HT-29 (cell line): ENCODE data around the gene KBTBD13. TPM values are rescaled to one million over a fixed set of nuclear protein-coding genes. Genes with fewer than 3 reads are reported as not detected.
A peak's percentile ranks its signal among the peaks of the same experiment; 100 is the strongest.
"Not testable (repeated sequence)": the region's sequence is repeated elsewhere in the genome, so short reads cannot be mapped to it uniquely, and the experiment has no call there.

ENCODE experiments used
- DNase-seq: peaks from one replicate; pipeline ENCODE4 v3.0.0-alpha.2; 2015; ENCODE audit warnings: low spot score
- total RNA-seq: library from RNA; depleted of rRNA; stranded (reverse); fragments of >200 nt; shearing (Covaris generic); gene quantifications from 2 replicates; pipeline ENCODE4 v1.2.3, GENCODE V29; 2014

KBTBD13 gene
- total RNA-seq, 1 experiment from 2014 or later, result not detected

- DNase-seq, result no peak
These were observed 11.5 kb downstream of the KBTBD13 start for GRCh38 chr15:65087873-65088642.

DNA sequence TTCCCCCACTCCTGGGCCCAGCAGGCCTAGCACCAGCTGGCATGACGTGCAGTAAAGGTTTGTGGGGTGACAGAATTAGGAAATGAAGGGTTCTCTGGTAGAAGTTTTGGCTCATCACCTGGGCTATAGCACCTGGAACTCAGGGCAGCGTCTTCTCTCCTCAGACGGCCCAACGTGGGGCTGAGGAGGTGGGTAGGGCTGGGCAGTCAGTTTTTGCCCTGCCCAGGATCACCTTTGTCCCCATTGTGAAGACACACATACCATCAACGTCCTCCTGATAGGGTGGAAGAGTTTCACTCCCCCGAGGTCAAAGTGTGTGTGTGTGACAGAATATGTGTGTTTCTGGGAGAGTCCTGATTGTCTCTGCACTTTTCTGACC, 12.1 kb downstream of the KBTBD13 start:
- DNase-seq, result peak; percentile 49

GRCh38 chr15:65089206-65089824, 12.8 kb downstream of the KBTBD13 start:
- no peak for DNase-seq

- DNase-seq, result no peak
These were observed 15.6 kb downstream of the KBTBD13 start for GRCh38 chr15:65091946-65092770.

GRCh38 chr15:65092911-65093792, 16.6 kb downstream of the KBTBD13 start:
- DNase-seq, result no peak

- not testable (repeated sequence) for DNase-seq
These were observed 17.2 kb downstream of the KBTBD13 start for GRCh38 chr15:65093793-65094170.

- no peak for DNase-seq
These were observed 17.9 kb downstream of the KBTBD13 start for GRCh38 chr15:65094294-65094995.

DNA sequence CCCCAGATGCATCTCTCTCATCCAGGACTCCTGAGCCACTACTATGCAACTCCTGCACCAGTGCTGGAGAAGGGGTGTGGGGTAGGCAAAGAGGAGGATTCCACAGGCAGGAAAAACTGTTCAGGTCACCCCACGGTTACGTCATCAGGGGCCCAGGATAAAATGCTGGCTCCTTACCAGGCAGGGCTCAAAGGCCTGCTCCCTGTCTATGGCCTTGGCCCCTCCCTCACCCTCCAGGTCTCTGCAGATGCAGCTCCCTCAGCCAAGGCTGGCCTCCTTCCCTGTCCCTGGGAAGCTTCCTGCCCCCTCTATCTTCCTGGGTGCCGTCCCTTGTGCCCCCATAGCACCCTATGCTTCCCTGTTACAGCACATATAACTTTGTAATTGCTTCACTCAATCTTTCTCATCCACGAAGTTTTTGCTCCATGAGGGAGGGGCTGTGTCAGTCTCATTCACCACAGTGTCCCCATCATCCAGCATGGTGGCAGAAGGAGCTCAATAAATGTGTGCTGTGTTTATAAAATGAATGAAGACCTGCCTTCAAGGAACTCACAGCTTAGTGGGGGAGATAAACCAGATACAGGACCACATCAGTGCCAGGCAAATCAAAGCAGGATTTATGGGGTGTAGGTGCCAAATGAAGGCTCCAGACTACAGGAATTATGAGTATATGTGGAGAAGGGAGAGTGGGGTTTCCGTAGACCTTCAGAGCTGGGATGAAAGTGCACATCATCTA, 18.6 kb downstream of the KBTBD13 start:
- no peak for DNase-seq

GRCh38 chr15:65095747-65096104, 19.2 kb downstream of the KBTBD13 start:
- no peak for DNase-seq

DNA sequence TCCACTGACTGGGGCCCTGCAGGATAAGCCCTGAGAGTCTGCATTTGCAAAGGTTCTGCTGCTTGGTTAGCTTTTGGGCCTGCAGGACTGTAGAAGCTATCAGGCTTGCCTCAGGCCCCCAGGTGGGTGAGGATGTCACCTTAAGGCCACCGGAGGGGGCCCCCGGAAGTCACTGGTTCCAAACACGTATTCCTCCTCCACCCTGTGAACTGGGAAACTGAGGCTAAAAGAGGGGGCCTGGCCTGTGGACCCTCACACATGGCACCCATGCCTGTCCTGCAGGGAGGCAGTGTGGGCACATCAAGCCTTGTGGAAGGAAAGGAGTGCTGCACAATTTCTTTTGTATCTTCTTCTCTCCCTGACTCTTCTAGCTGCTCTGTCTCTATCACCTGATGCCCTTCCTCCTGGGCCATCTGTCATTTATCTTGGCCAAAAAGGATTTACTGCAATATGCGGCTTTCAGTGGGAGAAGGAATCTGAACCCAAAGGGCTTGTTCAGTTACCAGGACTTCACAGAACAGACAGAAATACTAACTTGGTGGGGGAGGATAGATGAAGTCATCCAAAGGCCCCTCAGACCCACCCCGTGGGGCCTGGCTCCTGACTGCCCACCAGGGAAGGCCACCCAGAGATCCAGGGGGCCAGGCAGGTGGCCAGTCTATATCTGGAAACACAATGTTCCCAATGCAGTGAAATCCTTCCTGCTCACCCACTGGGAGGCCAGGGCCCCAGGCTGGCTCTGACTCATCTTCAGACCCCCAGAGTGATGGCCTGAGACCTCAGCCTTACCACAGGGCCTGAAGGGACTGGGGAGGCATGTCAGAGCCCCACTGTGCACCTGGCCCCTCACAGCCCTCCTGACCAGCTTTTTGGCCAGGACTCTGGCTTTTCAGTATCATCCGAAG, 20.2 kb downstream of the KBTBD13 start:
- no peak for DNase-seq

GRCh38 chr15:65097651-65098263, 21.2 kb downstream of the KBTBD13 start:
- DNase-seq, result no peak

- no peak for DNase-seq
These were observed 22.8 kb downstream of the KBTBD13 start for GRCh38 chr15:65099336-65099735.

DNA sequence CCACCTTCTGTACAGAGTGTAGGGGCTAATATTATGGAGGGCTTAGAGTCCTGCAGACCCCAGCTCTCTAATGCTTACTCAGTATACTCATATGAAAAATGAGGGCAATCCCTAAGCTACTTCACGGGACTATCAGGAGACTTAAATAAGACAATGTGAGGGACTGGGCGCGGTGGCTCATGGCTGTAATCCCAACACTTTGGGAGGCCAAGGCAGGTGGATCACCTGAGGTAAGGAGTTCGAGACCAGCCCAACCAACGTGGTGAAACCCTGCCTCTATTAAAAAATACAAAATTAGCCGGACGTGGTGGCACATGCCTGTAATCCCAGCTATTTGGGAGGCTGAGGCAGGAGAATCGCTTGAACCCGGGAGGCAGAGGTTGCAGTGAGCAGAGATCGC, 23.3 kb downstream of the KBTBD13 start:
- not testable (repeated sequence) for DNase-seq

DNA sequence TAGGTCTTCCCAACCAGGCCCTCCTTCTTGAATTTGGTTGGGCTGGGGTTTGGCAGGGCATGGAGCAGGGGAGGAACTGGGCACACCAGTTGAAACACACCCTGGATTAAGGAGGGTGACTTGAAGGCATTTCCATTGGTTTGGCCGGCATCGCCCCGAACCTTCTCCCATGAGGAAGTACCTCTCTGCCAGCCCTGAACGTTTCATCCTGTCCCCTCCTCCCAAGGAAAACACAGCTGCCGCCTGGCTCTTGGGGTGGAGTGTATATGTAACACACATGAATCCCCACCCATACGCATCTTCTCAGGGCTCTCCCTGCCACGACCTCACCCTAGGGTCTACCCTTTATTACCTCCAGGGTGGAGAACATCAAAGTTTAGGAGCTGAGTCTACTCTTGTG, 23.9 kb downstream of the KBTBD13 start:
- DNase-seq, result peak; percentile 60

GRCh38 chr15:65101411-65101890, 24.9 kb downstream of the KBTBD13 start:
- peak; percentile 90 for DNase-seq

DNA sequence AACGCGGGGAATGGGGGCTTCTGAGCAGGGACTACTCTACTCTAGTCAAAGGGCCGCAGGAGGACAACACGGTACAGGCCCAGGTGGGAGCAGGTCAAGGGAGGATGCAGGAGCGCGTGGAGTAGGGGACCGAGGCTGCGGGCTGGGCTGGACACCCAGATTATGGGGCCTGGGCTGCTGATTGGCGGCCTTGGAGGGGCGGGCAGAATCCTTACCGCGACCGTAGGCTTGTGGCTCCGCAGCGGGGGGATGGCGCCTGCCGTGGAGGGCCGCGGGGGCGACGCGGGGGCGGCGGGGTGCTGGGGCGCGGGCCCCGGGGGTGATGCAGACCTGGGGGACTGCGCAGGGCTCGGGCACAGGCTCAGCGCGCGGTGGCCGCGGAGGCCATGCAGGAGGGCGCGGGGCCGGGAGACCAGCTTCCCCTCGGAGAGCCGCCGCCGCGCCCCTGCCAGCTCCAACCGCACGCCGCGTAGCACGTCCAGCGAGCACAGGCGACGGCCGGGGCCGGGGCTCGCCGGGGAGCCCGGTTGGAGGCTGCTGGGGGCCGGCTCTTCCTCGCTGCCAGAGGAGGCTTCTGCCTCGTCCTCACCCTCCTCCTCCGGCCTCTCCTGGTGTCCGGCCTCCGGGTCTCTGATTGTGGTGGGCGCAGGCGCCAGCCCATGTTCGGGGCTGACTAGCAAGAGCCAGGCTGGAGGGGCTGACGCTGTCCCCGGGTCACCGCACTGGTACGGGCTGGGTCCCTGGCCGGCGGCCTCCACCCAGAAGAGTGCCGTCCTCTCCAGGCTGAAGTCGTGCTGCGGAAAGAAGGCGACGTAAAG, 25.6 kb downstream of the KBTBD13 start:
- DNase-seq, result no peak

GRCh38 chr15:65102912-65103311, 26.4 kb downstream of the KBTBD13 start:
- DNase-seq, result no peak

DNA sequence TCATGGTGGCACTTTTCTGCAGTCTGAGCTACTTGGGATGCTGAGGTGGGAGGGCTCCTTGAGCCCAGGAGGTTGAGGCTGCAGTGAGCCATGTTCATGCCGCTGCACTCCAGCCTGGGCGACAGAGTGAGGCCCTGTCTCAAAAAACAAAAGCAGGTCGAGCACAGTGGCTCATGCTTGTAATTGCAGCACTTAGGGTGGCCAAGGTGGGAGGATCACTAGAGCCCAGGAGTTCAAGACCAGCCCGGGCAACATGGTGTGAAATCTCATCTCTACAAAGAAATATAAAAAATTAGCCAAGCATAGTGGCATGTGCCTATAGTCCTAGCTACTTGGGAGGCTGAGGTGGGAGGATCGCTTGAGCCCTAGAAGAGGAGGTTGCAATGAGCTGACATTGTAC, 28.5 kb downstream of the KBTBD13 start:
- no peak for DNase-seq
